HCT116 (cell line): Measurements from ENCODE around the gene CHST9. TPM values are rescaled to one million over a fixed set of nuclear protein-coding genes. Genes with fewer than 3 reads are reported as not detected.

Experiments
- ATAC-seq: fragments of 200-7000 bp; cut with Tn5 transposase; 2 replicates; pipeline ENCODE4 v1.9.1; 2020; ENCODE audit warnings: mild to moderate bottlenecking, moderate library complexity
- BruUV-seq: library from RNA; stranded (reverse); fragments of 400-500 nt; replicated peaks from 2 replicates; lab custom pipeline; 2021; lab: Mats Ljungman, UMichigan
- CTCF ChIA-PET: fragments of 300-600 bp; sonication (Branson Sonifier 250); formaldehyde crosslinking; loops from one replicate; lab custom pipeline; 2021; ENCODE audit warnings: antibody characterized with exemption; lab: Charles Lee
- POLR2A ChIA-PET: fragments of 300-600, 350-600 bp; sonication (Branson Sonifier 250); formaldehyde crosslinking; loops from one replicate; lab custom pipeline; 2021; ENCODE audit warnings: antibody characterized with exemption; lab: Charles Lee
- RAD21 ChIA-PET, 2 experiments: fragments of 300-600 bp; sonication (Branson Sonifier 250); formaldehyde crosslinking; loops; one replicate each; lab custom pipeline; 2023; ENCODE audit warnings: low total read pairs in 2 of 2; ENCODE audit not compliant: uncharacterized antibody in 2 of 2, unreplicated experiment in 2 of 2, low non-redundant PET in 1 of 2; lab: Charles Lee
- DNase-seq: peaks from one replicate; pipeline ENCODE4 v3.0.0-alpha.2; 2010; ENCODE audit warnings: low read depth, low spot score
- H2AFZ ChIP-seq: fragments of 200-600 bp; shearing (Covaris generic), sonication (generic); 2 replicates; pipeline ENCODE4 v1.6.1; 2017; ENCODE audit warnings: low read depth, mixed run types, mixed read lengths, antibody characterized with exemption, low read length; ENCODE audit not compliant: poor library complexity, severe bottlenecking
- H3K27ac ChIP-seq: 2 replicates; pipeline ENCODE4 v1.5.1; 2012; ENCODE audit warnings: low read depth, low read length
- H3K27me3 ChIP-seq: fragments of 200-600 bp; sonication (generic); 2 replicates; pipeline ENCODE4 v1.6.1; 2016; ENCODE audit warnings: mixed run types, low read length, mixed read lengths; ENCODE audit not compliant: insufficient read depth
- H3K36me3 ChIP-seq, 2 experiments: fragments of 200-500 bp in 1 of 2; fragments of 200-600 bp in 1 of 2; sonication (Bioruptor generic) in 1 of 2; sonication (generic) in 1 of 2; 2 replicates each; pipeline versions ENCODE4 v1.5.1 to v1.6.1; 2014 to 2016; ENCODE audit warnings: low read length in 2 of 2, inconsistent platforms in 1 of 2, mixed read lengths in 1 of 2, mixed run types in 1 of 2; ENCODE audit not compliant: insufficient read depth in 2 of 2, control insufficient read depth in 1 of 2
- H3K4me1 ChIP-seq, 2 experiments: fragments of 200-600 bp in 1 of 2; sonication (generic) in 1 of 2; 2 replicates each; pipeline versions ENCODE4 v1.5.1 to v1.6.1; 2012 to 2017; ENCODE audit warnings: low read length in 2 of 2, inconsistent platforms in 1 of 2, mild to moderate bottlenecking in 1 of 2, mixed read lengths in 1 of 2, mixed run types in 1 of 2, moderate library complexity in 1 of 2; ENCODE audit not compliant: insufficient read depth in 2 of 2, control insufficient read depth in 1 of 2
- H3K4me2 ChIP-seq: fragments of 200-600 bp; sonication (generic); 2 replicates; pipeline ENCODE4 v1.6.1; 2017; ENCODE audit warnings: mixed run types, low read length, mixed read lengths
- H3K4me3 ChIP-seq, 2 experiments: fragments of 200-600 bp in 1 of 2; sonication (generic) in 1 of 2; replicated peaks in 1 of 2; 2 replicates each; pipeline ENCODE4 v1.5.1; 2011 to 2016; ENCODE audit warnings: low read length in 2 of 2, control low read depth in 1 of 2, low read depth in 1 of 2, mild to moderate bottlenecking in 1 of 2, mixed read lengths in 1 of 2, mixed run types in 1 of 2
- H3K79me2 ChIP-seq: fragments of 200-600 bp; sonication (generic); 2 replicates; pipeline ENCODE4 v1.6.1; 2017; ENCODE audit warnings: mild to moderate bottlenecking, mixed run types, low read length, moderate library complexity, mixed read lengths; ENCODE audit not compliant: insufficient read depth
- H3K9ac ChIP-seq: fragments of 200-600 bp; sonication (generic); 2 replicates; pipeline ENCODE4 v1.6.1; 2016; ENCODE audit warnings: low read length, mixed read lengths
- H3K9me2 ChIP-seq: fragments of 200-600 bp; sonication (generic), shearing (Covaris generic); 2 replicates; pipeline ENCODE4 v1.6.1; 2017; ENCODE audit warnings: mixed run types, mild to moderate bottlenecking, moderate library complexity; ENCODE audit not compliant: insufficient read depth
- H3K9me3 ChIP-seq, 2 experiments: fragments of 200-500 bp in 1 of 2; fragments of 200-600 bp in 1 of 2; sonication (Bioruptor generic) in 1 of 2; sonication (generic) in 1 of 2; 2 replicates each; pipeline ENCODE4 v1.6.1; 2014 to 2017; ENCODE audit warnings: low read length in 2 of 2, mixed read lengths in 2 of 2, inconsistent platforms in 1 of 2, low read depth in 1 of 2, mild to moderate bottlenecking in 1 of 2, mixed run types in 1 of 2, moderate library complexity in 1 of 2; ENCODE audit not compliant: control insufficient read depth in 1 of 2, insufficient read depth in 1 of 2
- H4K20me1 ChIP-seq: fragments of 200-600 bp; sonication (generic), shearing (Covaris generic); 2 replicates; pipeline ENCODE4 v1.6.1; 2017; ENCODE audit warnings: mixed run types, mild to moderate bottlenecking, moderate library complexity; ENCODE audit not compliant: insufficient read depth
- CBX3 ChIP-seq: IDR thresholded peaks from 2 replicates; pipeline ENCODE4 v1.6.1; 2012; ENCODE audit warnings: low read depth
- CEBPB ChIP-seq: IDR thresholded peaks from 2 replicates; pipeline ENCODE4 v1.6.1; 2012; ENCODE audit warnings: low read depth
- EGR1 ChIP-seq: IDR thresholded peaks from 2 replicates; pipeline ENCODE4 v1.6.1; 2012; ENCODE audit warnings: low read depth
- ELF1 ChIP-seq: IDR thresholded peaks from 2 replicates; pipeline ENCODE4 v1.6.1; 2012; ENCODE audit warnings: low read depth, borderline replicate concordance
- EZH2phosphoT487 ChIP-seq: fragments of 200-600 bp; IDR thresholded peaks from 2 replicates; pipeline ENCODE4 v1.6.1; 2018; ENCODE audit warnings: antibody characterized with exemption, borderline replicate concordance
- JUND ChIP-seq: IDR thresholded peaks from 2 replicates; pipeline ENCODE4 v1.6.1; 2012
- POLR2A ChIP-seq: IDR thresholded peaks from 2 replicates; pipeline ENCODE4 v1.7.0; 2011; ENCODE audit warnings: borderline replicate concordance; ENCODE audit not compliant: insufficient read depth, insufficient read length; ENCODE audit errors: extremely low read depth
- SIN3A ChIP-seq: IDR thresholded peaks from 2 replicates; pipeline ENCODE4 v1.6.1; 2012; ENCODE audit warnings: low read depth
- SP1 ChIP-seq: IDR thresholded peaks from 2 replicates; pipeline ENCODE4 v1.6.1; 2012; ENCODE audit warnings: low read depth
- SRF ChIP-seq: IDR thresholded peaks from 2 replicates; pipeline ENCODE4 v1.6.1; 2012; ENCODE audit warnings: low read depth
- TCF7L2 ChIP-seq: IDR thresholded peaks from 2 replicates; pipeline ENCODE4 v1.7.0; 2011; ENCODE audit warnings: borderline replicate concordance, inconsistent platforms; ENCODE audit not compliant: insufficient read depth, insufficient read length; ENCODE audit errors: extremely low read depth
- YY1 ChIP-seq: IDR thresholded peaks from 2 replicates; pipeline ENCODE4 v1.6.1; 2011; ENCODE audit warnings: low read length, low read depth, moderate library complexity, mild to moderate bottlenecking; ENCODE audit not compliant: insufficient replicate concordance; ENCODE audit errors: extremely low read depth
- ZNF274 ChIP-seq: fragments of 200-500 bp; sonication (Bioruptor generic); IDR thresholded peaks from 2 replicates; pipeline ENCODE4 v1.6.1; 2014; ENCODE audit warnings: mild to moderate bottlenecking, low read depth, low read length, inconsistent platforms
- intact Hi-C: fragments of 100-400 bp; cut with micrococcal nuclease; formaldehyde crosslinking; loops from 2 replicates; pipeline ENCODE4 v1.10.0; 2022
- total RNA-seq: library from RNA; stranded (reverse); gene quantifications from one replicate; pipeline ENCODE4 v1.2.1, GENCODE V29; 2021; ENCODE audit not compliant: unreplicated experiment
- TF ChIP-seq, protein P1 (sequence below): IDR thresholded peaks from 2 replicates; pipeline ENCODE4 v1.6.1; 2012
- TF ChIP-seq, protein P2 (sequence below), 3 experiments: fragments of 200-600 bp in 1 of 3; sonication (generic) in 1 of 3; IDR thresholded peaks in 2 of 3; conservative IDR thresholded peaks in 1 of 3; 2 replicates each; pipeline ENCODE4 v1.5.1; 2012 to 2017; ENCODE audit warnings: low read depth in 2 of 3, low read length in 2 of 3, antibody characterized with exemption in 1 of 3, borderline replicate concordance in 1 of 3, control low read depth in 1 of 3, mild to moderate bottlenecking in 1 of 3, mixed read lengths in 1 of 3, mixed run types in 1 of 3, moderate library complexity in 1 of 3; ENCODE audit not compliant: insufficient read depth in 1 of 3
- TF ChIP-seq, protein P3 (sequence below): IDR thresholded peaks from 2 replicates; pipeline ENCODE4 v1.6.1; 2011; ENCODE audit warnings: mild to moderate bottlenecking, low read length, moderate library complexity; ENCODE audit not compliant: insufficient replicate concordance; ENCODE audit errors: extremely low read depth

CHST9 gene
- total RNA-seq, 1 experiment from 2014 or later = not detected

DNA sequence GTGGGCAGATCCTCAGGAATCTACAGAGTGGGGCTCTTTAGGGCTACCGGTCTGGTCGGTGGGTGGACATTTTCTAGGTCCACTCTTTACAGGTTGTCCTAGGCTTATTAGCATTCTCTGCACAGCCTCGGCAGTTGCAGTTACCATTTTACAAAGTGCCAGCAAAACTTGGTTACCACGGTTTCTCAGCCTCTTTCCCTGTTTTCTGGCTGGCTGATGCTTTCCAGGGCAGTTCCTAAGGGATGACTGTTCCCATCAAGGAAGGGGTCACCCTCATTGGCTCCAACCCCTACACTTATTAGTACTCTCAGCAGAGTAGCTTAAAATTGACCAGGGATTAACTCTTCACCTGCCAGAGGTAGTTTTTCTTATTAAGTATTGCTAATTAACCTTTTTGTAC is 317.6 kb downstream of the CHST9 start:
- H3K4me1 ChIP-seq = peaks cover 0 to 6% of the 10 kb centered on the region in 2 experiments; a peak in 2 of 4 replicates
- DNase-seq (no peak), ATAC-seq (no peak)
- TF ChIP-seq, protein P1, sequence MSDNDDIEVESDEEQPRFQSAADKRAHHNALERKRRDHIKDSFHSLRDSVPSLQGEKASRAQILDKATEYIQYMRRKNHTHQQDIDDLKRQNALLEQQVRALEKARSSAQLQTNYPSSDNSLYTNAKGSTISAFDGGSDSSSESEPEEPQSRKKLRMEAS = no peak
- TF ChIP-seq CBX3 (no peak), SP1 (no peak), JUND (no peak)
- TF ChIP-seq, protein P2, sequence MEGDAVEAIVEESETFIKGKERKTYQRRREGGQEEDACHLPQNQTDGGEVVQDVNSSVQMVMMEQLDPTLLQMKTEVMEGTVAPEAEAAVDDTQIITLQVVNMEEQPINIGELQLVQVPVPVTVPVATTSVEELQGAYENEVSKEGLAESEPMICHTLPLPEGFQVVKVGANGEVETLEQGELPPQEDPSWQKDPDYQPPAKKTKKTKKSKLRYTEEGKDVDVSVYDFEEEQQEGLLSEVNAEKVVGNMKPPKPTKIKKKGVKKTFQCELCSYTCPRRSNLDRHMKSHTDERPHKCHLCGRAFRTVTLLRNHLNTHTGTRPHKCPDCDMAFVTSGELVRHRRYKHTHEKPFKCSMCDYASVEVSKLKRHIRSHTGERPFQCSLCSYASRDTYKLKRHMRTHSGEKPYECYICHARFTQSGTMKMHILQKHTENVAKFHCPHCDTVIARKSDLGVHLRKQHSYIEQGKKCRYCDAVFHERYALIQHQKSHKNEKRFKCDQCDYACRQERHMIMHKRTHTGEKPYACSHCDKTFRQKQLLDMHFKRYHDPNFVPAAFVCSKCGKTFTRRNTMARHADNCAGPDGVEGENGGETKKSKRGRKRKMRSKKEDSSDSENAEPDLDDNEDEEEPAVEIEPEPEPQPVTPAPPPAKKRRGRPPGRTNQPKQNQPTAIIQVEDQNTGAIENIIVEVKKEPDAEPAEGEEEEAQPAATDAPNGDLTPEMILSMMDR (IDR thresholded peaks at IDR 0.05 in 2 of 3, conservative IDR thresholded peaks at IDR 0.05 in 1 of 3; ENCODE audit: borderline replicate concordance in 1 of 3, insufficient read depth in 1 of 3, low read depth in 2 of 3, low read length in 2 of 3) = no peak
- CTCF ChIA-PET = no interaction called here
- H3K27me3 ChIP-seq = peaks cover 18% of the 10 kb centered on the region
- H3K79me2 ChIP-seq = no peaks in the 10 kb centered on the region
- no peaks in the 10 kb centered on the region for H3K9me2 ChIP-seq
- no peaks in the 10 kb centered on the region for H3K9me3 ChIP-seq
- H4K20me1 ChIP-seq = no peaks in the 10 kb centered on the region; the same call in 1 of the 2 replicates
- H3K9ac ChIP-seq = no peak overlapping the region
- H3K36me3 ChIP-seq = no peaks in the 10 kb centered on the region
- RAD21 ChIA-PET = no interaction called here
- H3K27ac ChIP-seq = no peak overlapping the region
- no peak overlapping the region for H3K4me3 ChIP-seq
- POLR2A ChIA-PET = no interaction called here
- no peak overlapping the region for H3K4me2 ChIP-seq
- no TSS peak for BruUV-seq
- no peak overlapping the region for H2AFZ ChIP-seq
- intact Hi-C loops = no loop called here

DNA sequence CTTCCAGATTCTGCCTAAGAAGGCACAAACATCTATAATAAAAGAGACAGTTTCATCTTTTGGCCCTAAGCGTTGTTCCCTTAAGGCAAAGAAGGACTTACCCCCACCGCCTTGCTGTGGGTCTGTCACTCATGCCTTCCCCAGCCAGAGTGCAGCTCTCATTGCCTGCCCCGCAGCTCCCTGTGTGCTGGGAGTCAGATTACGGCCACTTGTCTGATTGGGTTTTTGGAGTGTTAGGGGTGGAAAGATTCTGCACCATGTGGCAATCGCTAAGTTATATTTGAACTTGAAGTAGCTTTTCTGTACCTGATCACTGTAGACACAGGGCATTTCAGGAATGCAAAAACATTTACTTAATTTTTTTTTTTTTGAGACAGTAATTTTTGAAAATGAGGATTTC is 319.6 kb downstream of the CHST9 start, which contains the start of gene AQP4:
Gene AQP4 (minus strand): TSS at position 151 of the 400 bp plus-strand sequence. CDS start 18 bp downstream, at position 133.
- Histone ChIP-seq H3K9me3 (no peaks in the 10 kb centered on the region), H3K4me3 (no peak within 1 kb of the TSS), H3K9ac (no peak within 1 kb of the TSS), H3K9me2 (no peaks in the 10 kb centered on the region), H3K79me2 (no peaks in the 10 kb centered on the region), H2AFZ (no peak within 1 kb of the TSS), H3K36me3 (no peaks in the 10 kb centered on the region), H3K27me3 (peaks cover 18% of the 10 kb centered on the region), H4K20me1 (no peaks in the 10 kb centered on the region), H3K4me2 (no peak within 1 kb of the TSS), H3K4me1 (peaks cover 0 to 6% of the 10 kb centered on the region in 2 experiments; a peak in 2 of 4 replicates), H3K27ac (no peak within 1 kb of the TSS)
- no peak for ATAC-seq
- intact Hi-C loops = no loop called here
- DNase-seq = no peak
- no peak for TF ChIP-seq YY1
- TF ChIP-seq EGR1 = no peak
- TF ChIP-seq, protein P1 = no peak
- TF ChIP-seq, protein P3, sequence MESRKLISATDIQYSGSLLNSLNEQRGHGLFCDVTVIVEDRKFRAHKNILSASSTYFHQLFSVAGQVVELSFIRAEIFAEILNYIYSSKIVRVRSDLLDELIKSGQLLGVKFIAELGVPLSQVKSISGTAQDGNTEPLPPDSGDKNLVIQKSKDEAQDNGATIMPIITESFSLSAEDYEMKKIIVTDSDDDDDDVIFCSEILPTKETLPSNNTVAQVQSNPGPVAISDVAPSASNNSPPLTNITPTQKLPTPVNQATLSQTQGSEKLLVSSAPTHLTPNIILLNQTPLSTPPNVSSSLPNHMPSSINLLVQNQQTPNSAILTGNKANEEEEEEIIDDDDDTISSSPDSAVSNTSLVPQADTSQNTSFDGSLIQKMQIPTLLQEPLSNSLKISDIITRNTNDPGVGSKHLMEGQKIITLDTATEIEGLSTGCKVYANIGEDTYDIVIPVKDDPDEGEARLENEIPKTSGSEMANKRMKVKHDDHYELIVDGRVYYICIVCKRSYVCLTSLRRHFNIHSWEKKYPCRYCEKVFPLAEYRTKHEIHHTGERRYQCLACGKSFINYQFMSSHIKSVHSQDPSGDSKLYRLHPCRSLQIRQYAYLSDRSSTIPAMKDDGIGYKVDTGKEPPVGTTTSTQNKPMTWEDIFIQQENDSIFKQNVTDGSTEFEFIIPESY = no peak
- TF ChIP-seq POLR2A = no peak
- no peak for TF ChIP-seq EZH2phosphoT487
- no peak for TF ChIP-seq JUND
- no peak for TF ChIP-seq TCF7L2
- no peak for TF ChIP-seq SIN3A
- no peak for TF ChIP-seq SRF
- no peak for TF ChIP-seq CEBPB
- TF ChIP-seq ZNF274 = no peak
- TF ChIP-seq ELF1 = no peak
- CTCF ChIA-PET = no interaction called here
- POLR2A ChIA-PET = interaction anchor here (0.6 kb wide), 1 partner anchor 15 kb away, joined by 4 read pairs; no protein-coding TSS in a partner anchor
- RAD21 ChIA-PET = no interaction called here
- no TSS peak for BruUV-seq
